Inferior parietal cortex (tissue), 1 donor: ENCODE data around the gene MRPL36.
"Not testable (repeated sequence)": the region's sequence is repeated elsewhere in the genome, so short reads cannot be mapped to it uniquely, and the experiment has no call there.

Experiments
- DNase-seq: peaks from one replicate; pipeline ENCODE4 v3.0.0-alpha.2; 2016; ENCODE audit errors: extremely low spot score

Gene MRPL36

DNA sequence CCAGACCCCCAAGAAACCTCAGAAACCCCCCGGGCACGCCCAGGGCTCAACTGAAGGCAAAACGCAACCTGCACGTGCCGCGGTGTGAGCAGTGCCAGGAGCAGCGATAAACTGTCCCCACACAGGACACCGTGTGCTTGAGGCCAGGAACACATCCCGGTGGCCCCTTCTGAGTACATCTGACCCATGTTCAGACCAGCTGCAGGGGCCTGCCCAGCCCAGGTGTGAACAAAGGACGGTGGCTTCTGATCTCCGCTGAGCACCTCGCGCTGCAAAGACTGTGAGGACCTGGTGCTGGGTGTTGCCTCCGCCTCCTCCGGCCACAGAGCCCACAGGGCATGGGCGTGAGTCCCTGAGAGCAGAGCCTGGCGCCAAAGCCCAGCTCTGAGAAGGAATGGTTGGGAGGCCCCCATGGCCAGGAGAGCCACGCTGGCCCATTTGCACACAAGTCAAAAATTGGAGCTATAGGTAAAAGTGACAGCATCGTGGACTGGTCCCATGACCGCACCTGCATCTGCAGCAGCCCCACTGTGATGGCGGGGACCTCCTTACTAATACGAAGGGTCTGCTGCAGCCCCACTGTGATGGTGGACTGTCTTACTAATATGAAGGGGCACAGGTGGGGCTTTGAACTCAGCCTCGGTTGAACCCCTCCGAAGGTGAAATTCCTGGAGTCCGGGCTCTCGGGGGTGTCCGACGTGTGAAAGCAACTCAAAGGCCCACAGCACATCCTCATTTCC, 33.0 kb upstream of the MRPL36 start:
- no peak for DNase-seq

DNA sequence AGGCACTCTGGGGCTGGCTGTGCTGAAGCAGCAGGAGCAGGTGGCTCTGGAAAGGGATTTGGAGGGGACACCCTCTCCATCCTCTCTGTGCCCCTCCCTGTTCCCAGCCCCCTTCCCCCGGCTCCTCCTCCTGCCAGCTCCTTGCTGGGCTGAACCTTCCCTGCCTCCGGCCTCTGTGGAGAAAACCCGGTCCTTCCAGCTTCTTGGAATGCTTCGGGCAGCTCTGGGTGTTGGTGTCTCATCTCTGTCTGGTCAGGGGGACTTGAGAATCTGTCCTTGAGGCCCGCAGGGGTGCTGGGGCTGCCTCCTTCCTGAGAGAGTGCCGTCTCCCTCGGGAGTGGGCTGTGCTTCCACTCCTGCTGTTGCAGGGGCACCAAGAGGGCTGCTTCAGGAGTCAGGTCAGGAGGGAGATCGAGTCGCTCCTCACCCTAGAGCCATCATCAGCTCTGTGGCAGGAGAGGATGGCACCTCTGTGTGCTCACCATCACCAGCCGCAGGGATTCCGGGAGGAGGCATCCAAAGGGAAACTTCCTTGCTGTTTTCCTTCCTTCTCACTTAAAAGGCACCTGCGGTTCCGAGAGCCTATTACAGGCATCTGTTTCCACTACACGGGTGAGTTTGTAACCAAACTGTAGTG, 32.2 kb upstream of the MRPL36 start:
- no peak for DNase-seq

DNA sequence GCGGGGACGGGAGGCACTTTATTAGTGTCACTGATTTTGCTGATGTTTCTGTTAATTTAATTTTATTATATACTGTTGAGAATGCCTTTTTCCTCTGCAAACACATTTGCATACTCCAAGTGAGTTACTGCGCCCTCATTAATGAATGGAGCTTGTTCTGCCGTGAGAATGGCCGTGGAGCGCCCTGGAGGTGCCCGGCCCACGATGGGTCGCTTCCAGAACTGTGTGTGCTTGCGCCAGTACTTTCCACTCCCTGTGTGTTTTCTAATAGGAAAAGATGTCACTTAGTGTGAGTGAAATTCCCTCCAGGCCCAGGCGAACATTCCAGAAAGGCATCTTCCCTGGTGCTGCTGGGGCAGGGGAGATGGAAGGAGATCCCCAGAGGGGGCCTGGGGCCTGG, 31.6 kb upstream of the MRPL36 start:
- no peak for DNase-seq

DNA sequence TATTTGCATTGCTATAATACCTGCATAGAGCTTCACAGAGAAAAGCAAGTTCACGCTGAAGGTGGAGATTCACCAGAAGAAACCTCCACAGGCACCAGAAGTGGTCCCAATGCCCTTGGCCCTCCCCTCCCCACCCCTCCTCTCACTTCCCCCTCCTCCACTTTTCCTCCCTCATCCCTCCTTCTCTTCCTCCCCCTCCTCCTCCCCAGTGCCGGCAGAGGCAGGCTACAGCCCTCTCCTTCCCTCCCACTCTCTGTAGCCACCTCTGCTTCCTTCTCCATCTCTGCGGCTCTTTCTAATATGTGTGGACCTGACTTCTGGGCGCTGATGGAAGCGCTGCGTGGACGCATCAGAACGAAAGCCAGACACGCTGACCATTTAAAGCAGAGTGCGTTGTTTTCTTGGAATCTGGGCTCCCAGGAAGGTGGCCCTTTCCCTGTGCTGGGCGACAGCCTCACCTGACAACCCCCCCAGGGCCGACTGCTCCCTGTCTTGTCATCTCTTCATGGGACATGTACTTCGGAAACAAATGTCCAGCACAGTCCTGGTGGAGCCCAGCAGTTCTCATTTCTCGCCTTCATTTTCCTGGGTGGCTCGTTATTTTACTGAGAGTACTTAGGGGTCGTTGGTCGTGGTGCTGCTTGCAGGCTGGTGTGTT, 31.1 kb upstream of the MRPL36 start:
- DNase-seq, result no peak

DNA sequence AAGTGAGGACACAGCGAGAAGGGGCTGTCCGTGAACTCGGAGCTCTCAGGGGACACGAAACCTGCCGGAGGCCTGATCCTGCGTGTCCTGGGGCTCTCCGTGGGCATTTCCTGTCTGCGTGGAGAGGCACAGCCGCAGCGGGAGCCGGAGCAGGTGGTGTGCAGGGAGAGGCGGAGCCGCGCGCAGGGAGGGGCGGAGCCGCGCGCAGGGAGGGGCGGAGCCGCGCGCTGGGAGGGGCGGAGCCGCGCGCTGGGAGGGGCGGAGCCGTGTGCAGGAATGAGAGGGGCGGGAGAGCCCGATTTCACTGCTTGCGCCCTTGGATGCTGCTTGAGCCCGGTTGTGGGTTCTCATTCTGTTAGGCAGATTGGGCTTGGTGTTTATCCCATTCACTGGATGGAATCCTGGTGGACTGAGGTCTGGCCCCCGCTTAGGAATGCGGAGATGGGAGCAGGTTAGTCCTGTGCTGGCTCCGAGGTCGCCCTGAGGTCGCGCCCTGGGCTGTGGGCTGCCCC, 28.3 kb upstream of the MRPL36 start:
- DNase-seq, result no peak

DNA sequence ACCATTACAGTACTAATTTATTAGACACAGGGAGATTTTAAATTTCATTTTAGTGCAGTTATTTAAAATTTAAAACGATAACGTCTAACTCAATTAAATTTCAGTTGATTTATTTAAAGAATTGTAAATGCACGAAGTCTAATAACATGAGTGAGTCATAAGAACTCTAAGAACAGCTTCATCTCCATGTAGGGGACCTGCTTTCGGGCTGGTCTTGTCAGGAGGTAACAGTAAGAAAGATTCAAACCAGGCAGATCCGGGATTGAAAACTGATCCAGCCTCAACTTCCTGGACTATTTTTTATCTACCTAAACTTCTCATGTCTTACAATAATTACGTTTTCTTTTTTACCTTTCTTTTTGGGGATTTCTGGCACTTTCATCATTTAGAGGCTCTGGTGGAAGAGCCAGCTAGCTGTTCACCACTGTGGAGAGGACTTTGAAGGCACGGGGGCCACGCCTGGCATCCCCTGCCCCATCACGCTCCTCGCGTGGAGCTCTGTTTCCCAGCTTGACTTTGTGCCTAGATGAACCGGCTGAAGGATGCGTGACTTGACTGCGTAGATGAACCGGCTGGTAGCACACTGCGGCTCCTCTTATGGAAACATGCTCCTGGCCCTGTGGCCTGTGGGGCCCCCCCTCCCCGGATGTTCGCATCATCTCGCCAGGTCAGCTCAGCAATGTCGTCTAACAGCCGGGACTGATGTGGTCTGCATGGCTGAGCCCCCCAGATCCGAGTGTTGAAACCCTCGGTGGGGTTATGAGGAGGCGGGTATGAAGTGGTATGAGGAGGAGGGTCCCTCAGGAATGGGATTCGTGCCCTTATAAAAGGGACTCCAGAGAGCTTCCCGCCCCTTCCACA, 27.6 kb upstream of the MRPL36 start:
- DNase-seq, result no peak

DNA sequence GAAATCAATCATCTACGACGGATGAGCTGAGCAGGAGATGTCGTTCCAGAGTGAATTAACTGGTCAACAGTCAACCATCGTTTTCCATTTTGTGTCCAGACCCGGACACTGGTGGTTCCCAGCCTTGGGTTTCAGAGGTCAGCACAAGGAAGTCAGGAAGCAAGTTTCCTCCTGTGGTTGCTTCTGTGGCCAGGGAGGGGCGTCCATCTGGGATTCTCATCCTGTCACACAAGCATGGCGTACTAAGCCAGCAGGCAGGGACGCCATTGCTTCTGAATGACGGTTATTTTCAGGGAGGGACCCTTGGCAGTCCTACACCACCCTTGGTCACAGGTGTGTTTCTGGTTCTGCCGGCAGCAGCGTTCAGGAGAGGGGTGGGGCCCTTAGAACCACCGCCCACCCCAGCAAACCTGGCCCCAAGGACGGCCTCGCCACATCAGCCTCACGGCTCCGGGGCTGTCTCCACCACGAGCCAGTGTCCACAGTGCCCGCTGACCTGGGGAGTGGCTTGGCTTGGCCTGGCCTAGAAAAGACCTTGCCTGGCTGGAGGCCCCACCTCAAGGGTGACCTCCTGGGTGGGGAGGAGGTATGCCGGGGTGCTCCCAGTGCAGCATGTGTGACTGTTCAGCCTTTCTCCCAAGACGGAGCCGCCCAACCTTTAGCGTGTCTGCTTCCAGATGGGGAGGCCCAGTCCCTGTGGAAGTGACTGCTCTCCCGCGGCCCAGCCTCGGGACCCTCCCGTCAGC, 26.8 kb upstream of the MRPL36 start:
- DNase-seq, result no peak

DNA sequence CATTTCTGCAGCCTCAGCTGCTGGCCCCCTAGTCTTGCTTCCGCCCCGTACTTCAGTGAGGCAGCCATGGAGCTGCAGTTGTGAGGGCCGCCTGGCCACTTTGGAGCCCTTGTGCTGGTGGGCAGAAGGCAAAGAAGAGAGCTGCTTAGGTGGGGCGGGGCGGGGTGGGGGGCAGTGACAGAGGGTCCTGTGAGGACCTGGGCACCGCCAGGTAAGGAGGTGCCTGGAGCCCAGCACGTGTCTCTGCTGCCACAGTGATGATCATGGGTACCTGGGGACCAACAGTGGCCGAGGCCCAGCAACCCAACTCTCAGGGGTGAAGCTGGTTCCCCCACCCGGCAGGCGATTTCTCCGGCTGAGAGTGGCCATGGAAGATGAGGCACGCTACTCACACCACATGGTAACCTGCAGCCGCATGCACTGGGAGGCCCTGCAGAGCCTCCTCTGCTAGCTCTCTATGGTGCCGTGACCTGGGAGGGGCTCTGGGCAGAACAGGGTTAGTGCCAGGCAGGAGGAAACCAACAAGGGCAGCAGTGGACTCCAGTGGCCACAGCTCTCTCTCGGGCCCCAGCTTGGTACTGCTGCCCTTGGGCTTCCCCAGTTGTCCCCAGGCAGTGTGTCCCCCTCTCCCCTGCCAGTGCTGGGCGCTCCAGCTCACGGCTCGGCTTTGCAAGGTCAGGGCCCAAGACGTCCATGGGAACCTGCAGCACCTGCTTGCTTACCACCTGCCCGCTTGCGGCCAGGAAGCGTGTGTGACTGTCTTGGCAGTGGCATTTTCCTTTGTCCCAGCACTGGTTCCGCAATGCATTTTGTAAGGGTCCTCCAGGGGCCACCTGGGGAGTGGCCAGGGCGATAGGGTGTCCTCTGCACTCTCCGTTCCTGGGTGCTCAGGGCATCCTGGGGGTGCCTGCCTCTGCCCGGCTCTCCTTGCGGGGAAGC, 25.5 kb upstream of the MRPL36 start:
- no peak for DNase-seq

DNA sequence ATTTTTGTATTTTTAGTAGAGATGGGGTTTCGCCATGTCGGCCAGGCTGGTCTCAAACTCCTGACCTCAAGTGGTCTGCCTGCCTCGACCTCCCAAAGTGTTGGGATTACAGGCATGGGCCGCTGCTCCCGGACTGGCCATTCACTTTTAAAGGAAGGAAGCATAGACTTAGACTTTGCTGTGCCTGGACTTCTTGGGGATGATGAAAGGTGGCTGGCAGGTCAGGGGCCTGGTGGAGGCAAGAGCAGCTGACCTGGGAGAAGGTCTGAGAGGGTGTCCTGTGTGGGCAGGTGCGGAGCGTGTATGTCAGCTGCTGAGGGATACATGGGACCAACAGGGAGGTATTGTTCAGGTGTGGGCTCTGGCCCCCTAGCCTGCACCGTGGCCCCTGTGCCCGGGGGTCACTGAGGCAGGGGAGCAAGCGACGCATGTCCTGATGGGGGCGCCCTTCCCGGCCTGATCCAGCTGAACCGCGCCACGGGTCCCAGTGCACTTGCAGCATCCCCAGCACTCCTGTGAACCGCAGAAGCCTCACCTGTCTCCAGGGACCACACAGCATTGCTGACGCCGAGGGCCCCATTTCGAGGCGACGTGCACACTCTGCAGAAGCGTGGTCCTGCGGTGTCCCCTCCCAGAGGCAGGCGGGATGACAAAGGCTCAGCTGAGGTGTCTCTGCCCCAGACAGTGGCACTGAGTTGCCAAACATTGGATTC, 24.6 kb upstream of the MRPL36 start:
- DNase-seq, result no peak

DNA sequence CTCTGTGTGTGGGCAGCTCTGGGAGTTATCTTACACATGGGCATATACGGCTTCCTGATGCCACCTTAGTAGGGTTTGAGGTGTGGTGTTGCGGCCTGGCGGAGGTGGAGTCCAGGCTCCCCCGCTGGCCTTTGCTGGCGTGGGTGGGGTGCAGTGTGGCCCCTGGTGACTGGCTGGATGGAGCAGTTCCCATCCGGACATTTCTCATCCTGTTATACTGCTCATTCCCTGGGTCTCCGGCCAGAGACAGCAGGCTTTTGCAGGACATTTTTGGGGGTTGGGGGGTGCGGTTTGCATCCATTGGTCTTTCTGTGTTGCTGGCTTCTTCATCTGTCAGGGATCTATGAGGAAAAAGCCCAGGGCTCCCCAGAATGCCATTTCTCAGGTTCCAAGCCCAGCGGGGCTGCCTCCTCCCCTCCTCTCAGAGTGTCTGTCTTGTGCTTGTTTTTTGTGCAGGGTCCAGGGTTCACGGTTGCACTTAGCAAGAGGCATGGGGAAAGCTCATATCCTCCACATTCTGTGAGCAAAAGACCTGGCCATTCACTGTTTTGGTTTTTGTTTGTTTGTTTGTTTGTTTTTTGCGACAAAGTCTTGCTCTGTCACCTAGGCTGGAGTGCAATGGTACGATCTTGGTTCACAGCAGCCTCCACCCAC, 23.9 kb upstream of the MRPL36 start:
- no peak for DNase-seq

DNA sequence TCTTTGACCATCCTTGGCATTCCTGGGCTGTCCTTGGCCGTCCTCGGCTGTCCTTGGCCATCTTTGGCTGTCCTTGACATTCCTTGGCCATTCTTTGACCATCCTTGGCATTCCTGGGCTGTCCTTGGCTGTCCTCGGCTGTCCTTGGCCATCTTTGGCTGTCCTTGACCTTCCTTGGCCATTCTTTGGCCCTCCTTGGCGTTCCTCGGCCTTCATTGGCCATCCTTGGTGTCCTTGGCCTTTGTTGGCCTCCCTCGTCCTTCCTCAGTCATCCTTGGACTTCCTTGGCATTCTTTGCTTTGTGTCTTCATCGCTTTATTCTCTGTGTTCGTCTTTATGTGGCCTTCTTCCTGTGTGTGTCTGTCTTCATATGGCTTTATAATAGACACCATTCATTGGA, 22.2 kb upstream of the MRPL36 start:
- DNase-seq, result no peak

DNA sequence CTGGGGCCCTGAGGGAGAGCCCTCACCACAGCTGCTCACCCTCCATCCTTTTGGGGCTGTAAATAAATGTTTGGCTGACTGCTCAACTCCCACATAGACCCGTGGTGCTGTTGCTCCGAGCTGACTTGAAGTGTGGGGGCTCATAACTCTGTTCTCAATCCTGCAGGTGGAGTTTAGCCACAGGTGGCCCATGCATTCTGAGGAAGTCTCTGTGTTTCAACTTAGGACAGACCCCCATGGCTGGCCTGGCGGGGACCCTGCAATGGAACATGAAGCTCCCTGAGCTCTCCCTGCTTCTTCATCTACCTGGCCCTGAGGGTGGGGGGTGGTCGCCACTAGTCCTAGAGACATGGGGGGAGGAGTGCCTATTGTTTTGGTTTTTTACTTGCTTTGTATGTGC, 21.3 kb upstream of the MRPL36 start:
- DNase-seq, result no peak

DNA sequence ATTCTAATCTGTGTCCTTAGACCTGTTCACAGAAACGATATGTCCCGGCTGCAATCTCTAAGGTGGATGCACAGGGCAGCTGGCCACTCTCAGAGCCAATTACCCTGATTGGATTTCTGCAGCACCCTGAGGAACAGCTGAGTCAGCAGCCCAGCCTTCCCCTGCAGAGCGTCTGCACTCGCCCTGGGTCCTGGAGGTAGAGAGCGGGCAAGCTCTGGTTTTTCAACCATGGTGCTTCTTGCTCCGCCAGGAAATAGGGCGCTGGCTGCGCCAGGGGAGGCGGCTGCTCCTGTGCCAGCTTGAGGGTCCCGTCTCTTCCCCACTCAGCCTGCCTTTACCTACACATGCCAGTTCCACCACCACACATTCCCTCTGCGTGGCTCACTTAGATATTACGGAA, 20.7 kb upstream of the MRPL36 start:
- no peak for DNase-seq

DNA sequence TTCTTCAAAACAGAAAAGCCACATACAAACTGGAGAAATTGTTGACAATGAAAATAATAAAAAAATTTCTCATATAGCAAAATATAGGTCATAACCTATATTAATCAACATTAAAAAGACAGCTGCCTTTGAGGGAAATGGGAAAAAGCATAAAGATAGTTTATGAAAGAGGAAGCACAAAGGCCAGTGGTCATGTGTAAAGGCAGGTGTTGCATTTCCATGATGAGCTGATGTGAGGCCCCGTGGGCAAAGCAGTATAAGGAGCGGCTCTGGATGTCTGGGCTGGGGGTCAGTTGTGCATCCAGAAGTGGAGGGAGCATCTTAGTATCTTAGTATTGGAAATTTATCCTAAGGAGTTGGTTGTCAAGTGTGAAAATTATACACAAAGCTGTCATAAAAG, 19.8 kb upstream of the MRPL36 start:
- no peak for DNase-seq

DNA sequence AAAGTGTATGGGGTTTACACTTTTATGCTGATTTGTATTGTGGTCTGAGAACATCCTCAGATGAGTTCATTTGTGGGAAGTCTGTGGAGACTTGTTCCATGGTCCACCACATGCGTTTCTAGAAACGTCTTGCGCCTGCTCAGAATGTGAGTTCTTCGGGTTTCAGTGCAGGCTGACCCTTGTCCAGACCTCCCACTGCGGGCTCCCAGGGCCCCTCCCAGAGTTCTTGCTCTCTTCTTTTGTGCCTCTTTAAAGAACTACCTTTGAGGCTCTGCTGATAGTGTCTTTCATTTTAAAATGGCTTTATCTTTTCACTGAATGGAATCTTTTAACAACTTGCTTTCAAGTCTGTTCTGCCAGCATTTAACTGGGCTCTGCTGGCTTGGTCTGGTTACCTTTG, 19.1 kb upstream of the MRPL36 start:
- DNase-seq, result no peak

DNA sequence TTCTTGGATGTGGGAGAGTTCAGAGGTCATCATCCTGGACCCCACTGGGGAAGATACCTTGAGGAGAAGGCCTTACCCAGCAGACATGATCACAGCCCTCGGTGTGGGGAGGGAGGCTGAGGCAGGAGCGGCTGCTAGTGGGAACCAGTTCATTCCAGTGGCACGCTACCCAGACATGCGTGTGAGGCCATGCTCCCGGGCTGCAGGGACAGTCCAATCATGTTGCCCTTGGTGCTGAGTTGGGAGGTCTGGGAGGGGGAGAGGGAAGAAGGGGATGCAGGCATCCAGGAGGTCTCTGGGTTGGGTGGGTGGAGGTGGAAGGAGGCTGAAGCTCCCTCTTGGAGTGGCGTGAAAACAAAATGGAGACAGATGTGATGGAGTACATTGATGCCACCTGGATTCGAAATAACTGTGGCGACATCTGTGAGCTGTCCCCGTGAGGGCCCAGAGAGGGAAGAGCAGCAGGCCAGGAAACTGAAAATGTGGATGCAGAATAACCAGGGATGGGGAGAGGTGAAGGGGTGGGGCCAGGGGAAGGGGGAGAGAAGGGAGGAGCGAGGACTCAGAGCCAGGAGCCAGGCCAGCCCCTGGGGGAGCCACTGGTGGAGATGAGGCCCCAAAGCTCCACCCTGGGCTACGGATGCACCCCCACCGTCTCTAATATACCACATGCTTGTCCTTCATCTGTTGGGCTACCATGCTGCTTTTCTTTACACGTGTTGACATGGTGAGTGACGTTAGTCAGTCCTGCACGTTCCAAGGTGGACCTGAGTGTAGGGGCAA, 17.8 kb upstream of the MRPL36 start:
- DNase-seq, result no peak

DNA sequence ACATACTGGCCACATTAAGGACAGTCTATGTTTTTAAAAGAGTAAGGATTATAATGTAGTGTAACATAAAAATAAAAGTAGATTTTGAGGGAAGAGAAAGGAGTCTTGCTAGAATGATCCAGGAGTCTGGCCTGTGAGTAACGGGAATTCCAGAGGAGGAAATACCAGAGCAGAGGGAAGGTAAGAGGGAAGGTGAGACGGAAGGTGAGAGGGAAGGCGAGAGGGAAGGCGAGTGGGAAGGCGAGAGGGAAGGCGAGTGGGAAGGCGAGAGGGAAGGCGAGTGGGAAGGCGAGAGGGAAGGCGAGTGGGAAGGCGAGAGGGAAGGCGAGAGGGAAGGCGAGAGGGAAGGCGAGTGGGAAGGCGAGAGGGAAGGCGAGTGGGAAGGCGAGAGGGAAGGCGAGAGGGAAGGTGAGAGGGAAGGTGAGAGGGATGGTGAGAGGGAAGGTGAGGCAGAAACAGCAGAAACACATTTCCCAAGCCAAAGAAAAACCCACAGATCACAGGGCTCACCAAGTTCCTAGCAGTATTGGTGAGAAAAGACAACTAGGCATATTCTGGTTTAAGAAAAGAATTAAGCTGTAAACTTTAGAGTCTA, 17.0 kb upstream of the MRPL36 start:
- DNase-seq, result not testable (repeated sequence)

DNA sequence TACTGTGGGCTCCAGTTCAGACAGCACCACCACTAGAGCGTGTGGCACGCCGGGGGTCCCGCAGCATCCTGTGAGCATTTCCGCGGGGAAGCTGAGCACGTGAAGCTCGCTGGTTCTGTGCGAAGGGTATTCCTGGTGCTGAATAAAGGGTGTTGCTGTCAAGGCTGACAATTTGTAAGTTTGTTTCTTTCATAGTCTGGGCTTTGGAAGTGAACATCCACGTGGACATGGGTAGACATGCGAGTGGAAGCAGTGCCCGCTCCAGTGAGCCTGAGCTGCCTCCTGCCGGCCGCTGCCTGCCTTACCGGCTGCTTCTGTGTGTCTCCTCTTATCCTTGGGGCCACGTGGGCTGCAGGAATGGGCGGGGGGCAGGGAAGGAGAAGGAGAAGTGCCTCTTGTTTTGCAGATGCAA, 16.2 kb upstream of the MRPL36 start:
- no peak for DNase-seq
